GM23338 (cell line): ENCODE results near the gene PARP8. TPM values are rescaled to one million over a fixed set of nuclear protein-coding genes. Genes with fewer than 3 reads are reported as not detected.

ENCODE experiments used
- ATAC-seq: fragments of 200-7000 bp; cut with Tn5 transposase; 3 replicates; pipeline ENCODE4 v1.9.1; 2020
- DNase-seq: peaks from one replicate; pipeline ENCODE4 v3.0.0-alpha.2; 2015; ENCODE audit warnings: low spot score
- H2AFZ ChIP-seq: fragments of 200-600 bp; sonication (generic); 2 replicates; pipeline ENCODE4 v1.8.0; 2016; ENCODE audit warnings: antibody characterized with exemption, mild to moderate bottlenecking, moderate library complexity
- H3F3A ChIP-seq: fragments of 200-600 bp; sonication (generic); replicated peaks from 2 replicates; pipeline ENCODE4 v1.8.0; 2017; ENCODE audit warnings: antibody characterized with exemption, mixed run types, low read depth
- H3K27ac ChIP-seq: fragments of 200-600 bp; sonication (generic); 2 replicates; pipeline ENCODE4 v1.6.1; 2016; ENCODE audit warnings: low read depth
- H3K27me3 ChIP-seq: fragments of 200-600 bp; sonication (generic); 2 replicates; pipeline ENCODE4 v1.8.0; 2016; ENCODE audit warnings: mild to moderate bottlenecking, mixed run types, moderate library complexity; ENCODE audit not compliant: insufficient read depth
- H3K36me3 ChIP-seq: fragments of 200-600 bp; sonication (generic); 2 replicates; pipeline ENCODE4 v1.8.0; 2016; ENCODE audit warnings: mild to moderate bottlenecking; ENCODE audit not compliant: insufficient read depth
- H3K4me1 ChIP-seq: fragments of 200-600 bp; sonication (generic); 2 replicates; pipeline ENCODE4 v1.8.0; 2016; ENCODE audit warnings: mild to moderate bottlenecking, moderate library complexity; ENCODE audit not compliant: insufficient read depth
- H3K4me2 ChIP-seq: fragments of 200-600 bp; sonication (generic); 2 replicates; pipeline ENCODE4 v1.7.1; 2017; ENCODE audit warnings: mixed run types
- H3K4me3 ChIP-seq: fragments of 200-600 bp; sonication (generic); 2 replicates; pipeline ENCODE4 v1.6.1; 2016; ENCODE audit warnings: mixed run types
- H3K79me2 ChIP-seq: fragments of 200-600 bp; sonication (generic); replicated peaks from 2 replicates; pipeline ENCODE4 v1.8.0; 2017; ENCODE audit warnings: mild to moderate bottlenecking; ENCODE audit not compliant: insufficient read depth
- H3K9me2 ChIP-seq: fragments of 200-600 bp; sonication (generic); 2 replicates; pipeline ENCODE4 v1.8.0; 2017; ENCODE audit not compliant: insufficient read depth
- H4K20me1 ChIP-seq: fragments of 200-600 bp; sonication (generic); replicated peaks from 2 replicates; pipeline ENCODE4 v1.8.0; 2017; ENCODE audit warnings: mild to moderate bottlenecking; ENCODE audit not compliant: insufficient read depth
- H3K27ac Mint-ChIP-seq: 2 replicates; pipeline ENCODE4 v1.8.0; 2020; ENCODE audit warnings: inconsistent platforms, mild to moderate bottlenecking, moderate library complexity, mixed read lengths
- H3K27me3 Mint-ChIP-seq: 3 replicates; pipeline ENCODE4 v1.8.0; 2022; ENCODE audit warnings: low read depth, mild to moderate bottlenecking, moderate library complexity, mixed read lengths, inconsistent platforms; ENCODE audit not compliant: insufficient read depth, poor library complexity
- H3K36me3 Mint-ChIP-seq: 3 replicates; pipeline ENCODE4 v1.8.0; 2021; ENCODE audit warnings: low read depth, mild to moderate bottlenecking, inconsistent platforms, moderate library complexity, mixed read lengths
- H3K4me1 Mint-ChIP-seq: 3 replicates; pipeline ENCODE4 v1.8.0; 2020; ENCODE audit warnings: mild to moderate bottlenecking, inconsistent platforms, mixed read lengths
- H3K4me3 Mint-ChIP-seq: 3 replicates; pipeline ENCODE4 v1.8.0; 2021; ENCODE audit warnings: moderate library complexity, mild to moderate bottlenecking, inconsistent platforms, mixed read lengths
- H3K9me3 Mint-ChIP-seq: 3 replicates; pipeline ENCODE4 v1.8.0; 2020; ENCODE audit warnings: moderate library complexity, mild to moderate bottlenecking, inconsistent platforms, mixed read lengths
- CTCF ChIP-seq, 2 experiments: fragments of 200-600 bp in 1 of 2; sonication (generic) in 1 of 2; conservative IDR thresholded peaks; 2 replicates each; pipeline versions ENCODE4 v1.5.1 to v1.6.1; 2016 to 2017; ENCODE audit warnings: antibody characterized with exemption in 2 of 2, low read depth in 2 of 2, mild to moderate bottlenecking in 2 of 2, moderate library complexity in 1 of 2
- EZH2 ChIP-seq: fragments of 200-600 bp; sonication (generic); IDR thresholded peaks from one replicate; pipeline ENCODE4 v1.8.0; 2017; ENCODE audit warnings: antibody characterized with exemption, mild to moderate bottlenecking, low read depth; ENCODE audit not compliant: unreplicated experiment
- JUNB ChIP-seq: IDR thresholded peaks from one replicate; pipeline ENCODE4 v1.6.1; 2016; ENCODE audit warnings: antibody characterized with exemption; ENCODE audit not compliant: unreplicated experiment
- NANOG ChIP-seq: IDR thresholded peaks from 2 replicates; pipeline ENCODE4 v1.6.1; 2016; ENCODE audit warnings: antibody characterized with exemption, borderline replicate concordance
- ZNF462 ChIP-seq: fragments of 250-450 bp; sonication (Bioruptor Pico); IDR thresholded peaks from 2 replicates; pipeline ENCODE4 v1.5.0; 2020; ENCODE audit warnings: mild to moderate bottlenecking, moderate library complexity
- polyA plus RNA-seq: library from polyadenylated mRNA; unstranded; fragments of >200 nt; fragmentation: Nextera tagmentation; extraction: Ambion mirVana; gene quantifications from 2 replicates; pipeline ENCODE4 v1.2.1, GENCODE V29; 2016
- total RNA-seq: library from RNA; depleted of rRNA; stranded (reverse); fragments of >200 nt; shearing (Covaris generic); gene quantifications from 2 replicates; pipeline ENCODE4 v1.2.3, GENCODE V29; 2014

PARP8 gene
- total and polyA plus RNA-seq, 2 experiments from 2014 or later, result 13.0 to 25.0 TPM

GRCh38 chr5:50655810-50656205 lies 10.6 kb upstream of the PARP8 start (continued):
- TF ChIP-seq ZNF462 (CRISPR knock-in tag) (no peak), EZH2 (no peak), CTCF (conservative IDR thresholded peaks at IDR 0.05; ENCODE audit: low read depth in 2 of 2) (no peak)

- Histone ChIP-seq H3K9me2 (peaks cover 4% of the 10 kb centered on the region; the same call in 1 of the 2 replicates), H3K4me3 (no peak overlapping the region), H4K20me1 (no peaks in the 10 kb centered on the region), H3K27me3 (no peaks in the 10 kb centered on the region), H3F3A (no peaks in the 10 kb centered on the region), H3K4me1 (no peaks in the 10 kb centered on the region), H3K79me2 (no peaks in the 10 kb centered on the region), H3K4me2 (no peak overlapping the region), H3K27ac (no peak overlapping the region), H2AFZ (peak overlapping the region; percentile 47; the same call in 1 of the 2 replicates), H3K36me3 (no peaks in the 10 kb centered on the region)
- DNase-seq, result no peak
- TF ChIP-seq JUNB (no peak), NANOG (no peak)
- Mint-ChIP-seq H3K4me3 (no peak overlapping the region), H3K9me3 (peaks cover 4% of the 10 kb centered on the region; the same call in 1 of the 3 replicates), H3K27me3 (no peaks in the 10 kb centered on the region), H3K4me1 (no peaks in the 10 kb centered on the region), H3K36me3 (peaks cover 2% of the 10 kb centered on the region; the same call in 1 of the 3 replicates), H3K27ac (no peak overlapping the region)
- ATAC-seq, result no peak
These were observed 9.4 kb upstream of the PARP8 start for GRCh38 chr5:50657044-50657443.
